Karpas-422 (cell line): ENCODE data around the gene CHST11. TPM values are rescaled to one million over a fixed set of nuclear protein-coding genes. Genes with fewer than 3 reads are reported as not detected.
"Not testable (repeated sequence)": the region's sequence is repeated elsewhere in the genome, so short reads cannot be mapped to it uniquely, and the experiment has no call there.

Experiments
- DNase-seq: peaks from one replicate; pipeline ENCODE4 v3.0.0-alpha.2; 2015
- H2AFZ ChIP-seq: fragments of 200-600 bp; sonication (generic); 2 replicates; pipeline ENCODE4 v1.6.1; 2014; ENCODE audit warnings: antibody characterized with exemption, low read length, mixed read lengths
- H3K27ac ChIP-seq: fragments of 200-600 bp; sonication (generic); 2 replicates; pipeline ENCODE4 v1.5.1; 2014; ENCODE audit warnings: mild to moderate bottlenecking, low read length, moderate library complexity
- H3K27me3 ChIP-seq: fragments of 200-600 bp; sonication (generic); 2 replicates; pipeline ENCODE4 v1.6.1; 2014; ENCODE audit warnings: low read length, mixed read lengths
- H3K36me3 ChIP-seq: fragments of 200-600 bp; sonication (generic); 2 replicates; pipeline ENCODE4 v1.6.1; 2014; ENCODE audit warnings: low read length, mixed read lengths; ENCODE audit not compliant: insufficient read depth
- H3K4me1 ChIP-seq: fragments of 200-600 bp; sonication (generic); 2 replicates; pipeline ENCODE4 v1.6.1; 2014; ENCODE audit warnings: mild to moderate bottlenecking, low read length, mixed read lengths
- H3K4me2 ChIP-seq: fragments of 200-600 bp; sonication (generic); 2 replicates; pipeline ENCODE4 v1.6.1; 2014; ENCODE audit warnings: low read length, low read depth, mild to moderate bottlenecking; ENCODE audit not compliant: poor library complexity, severe bottlenecking
- H3K4me3 ChIP-seq: fragments of 200-600 bp; sonication (generic); 2 replicates; pipeline ENCODE4 v1.5.1; 2014; ENCODE audit warnings: mild to moderate bottlenecking, antibody characterized with exemption, low read length, mixed read lengths
- H3K79me2 ChIP-seq: fragments of 200-600 bp; sonication (generic); 2 replicates; pipeline ENCODE4 v1.6.1; 2014; ENCODE audit warnings: mild to moderate bottlenecking, low read length, mixed read lengths
- H3K9ac ChIP-seq: fragments of 200-600 bp; sonication (generic); 2 replicates; pipeline ENCODE4 v1.6.0; 2014; ENCODE audit warnings: low read length
- H3K9me2 ChIP-seq: fragments of 200-600 bp; sonication (generic), shearing (Covaris generic); replicated peaks from 2 replicates; pipeline ENCODE4 v1.6.0; 2014; ENCODE audit warnings: mild to moderate bottlenecking, low read length, moderate library complexity; ENCODE audit not compliant: insufficient read depth
- H3K9me3 ChIP-seq: fragments of 300-700, 200-600 bp; sonication (generic); 2 replicates; pipeline ENCODE4 v1.6.1; 2014; ENCODE audit warnings: low read length, mixed read lengths
- H4K20me1 ChIP-seq: fragments of 200-600 bp; sonication (generic); 2 replicates; pipeline ENCODE4 v1.6.1; 2014; ENCODE audit warnings: mild to moderate bottlenecking, antibody characterized with exemption, low read length, low read depth; ENCODE audit not compliant: insufficient read depth
- small RNA-seq: library from RNA; depleted of rRNA; stranded (forward); fragments of <200 nt; gene quantifications from one replicate; pipeline ENCODE3, GENCODE V24; 2014
- total RNA-seq: library from RNA; depleted of rRNA; stranded (reverse); fragments of >200 nt; shearing (Covaris generic); gene quantifications from 2 replicates; pipeline ENCODE4 v1.2.3, GENCODE V29; 2014; ENCODE audit warnings: low replicate concordance; rRNA removed

CHST11 gene
- total RNA-seq, 1 experiment from 2014 or later = not detected

GRCh38 chr12:104802208-104802607 is 345.5 kb downstream of the CHST11 start:
- Histone ChIP-seq H3K36me3 (no peaks in the 10 kb centered on the region), H3K9me3 (no peaks in the 10 kb centered on the region), H3K9me2 (no peaks in the 10 kb centered on the region), H2AFZ (no peak overlapping the region), H3K27me3 (no peaks in the 10 kb centered on the region), H3K9ac (no peak overlapping the region), H4K20me1 (no peaks in the 10 kb centered on the region), H3K4me3 (no peak overlapping the region), H3K79me2 (no peaks in the 10 kb centered on the region), H3K4me2 (no peak overlapping the region), H3K4me1 (no peaks in the 10 kb centered on the region; the same call in 1 of the 2 replicates), H3K27ac (no peak overlapping the region)
- no peak for DNase-seq

GRCh38 chr12:104805186-104805585 is 348.4 kb downstream of the CHST11 start:
- H3K4me2 ChIP-seq = no peak overlapping the region
- no peaks in the 10 kb centered on the region for H4K20me1 ChIP-seq
- H3K4me1 ChIP-seq = peaks cover 8% of the 10 kb centered on the region
- H3K27ac ChIP-seq = no peak overlapping the region
- H3K27me3 ChIP-seq = no peaks in the 10 kb centered on the region
- H3K9me2 ChIP-seq = no peaks in the 10 kb centered on the region
- no peak for DNase-seq
- H3K4me3 ChIP-seq = no peak overlapping the region
- H3K9me3 ChIP-seq = no peaks in the 10 kb centered on the region
- H3K36me3 ChIP-seq = no peaks in the 10 kb centered on the region
- no peaks in the 10 kb centered on the region for H3K79me2 ChIP-seq
- H3K9ac ChIP-seq = no peak overlapping the region
- H2AFZ ChIP-seq = no peak overlapping the region

- H2AFZ ChIP-seq, H3K9me3 ChIP-seq, DNase-seq, H3K4me2 ChIP-seq, H3K9me2 ChIP-seq, H3K79me2 ChIP-seq, H3K4me1 ChIP-seq, H3K27ac ChIP-seq, H3K27me3 ChIP-seq, H3K36me3 ChIP-seq, H3K4me3 ChIP-seq, H3K9ac ChIP-seq, H4K20me1 ChIP-seq: not testable (repeated sequence)
Measured at GRCh38 chr12:104806194-104806593, 349.4 kb downstream of the CHST11 start.

GRCh38 chr12:104809251-104809650 is 352.5 kb downstream of the CHST11 start:
- no peak overlapping the region for H3K9ac ChIP-seq
- no peak overlapping the region for H3K4me3 ChIP-seq
- H3K4me2 ChIP-seq = no peak overlapping the region
- no peaks in the 10 kb centered on the region for H3K9me2 ChIP-seq
- DNase-seq = no peak
- H3K4me1 ChIP-seq = peaks cover 8% of the 10 kb centered on the region
- no peaks in the 10 kb centered on the region for H3K79me2 ChIP-seq
- no peaks in the 10 kb centered on the region for H4K20me1 ChIP-seq
- no peaks in the 10 kb centered on the region for H3K36me3 ChIP-seq
- no peaks in the 10 kb centered on the region for H3K27me3 ChIP-seq
- H3K27ac ChIP-seq = no peak overlapping the region
- H2AFZ ChIP-seq = no peak overlapping the region
- H3K9me3 ChIP-seq = no peaks in the 10 kb centered on the region

GRCh38 chr12:104809706-104810385 is 353.1 kb downstream of the CHST11 start:
- no peak overlapping the region for H3K4me3 ChIP-seq
- no peaks in the 10 kb centered on the region for H3K9me2 ChIP-seq
- H4K20me1 ChIP-seq = no peaks in the 10 kb centered on the region
- no peak for DNase-seq
- peaks cover 8% of the 10 kb centered on the region for H3K4me1 ChIP-seq
- H3K27ac ChIP-seq = no peak overlapping the region
- H3K27me3 ChIP-seq = no peaks in the 10 kb centered on the region
- H3K9ac ChIP-seq = no peak overlapping the region
- H3K36me3 ChIP-seq = no peaks in the 10 kb centered on the region
- H3K4me2 ChIP-seq = no peak overlapping the region
- no peaks in the 10 kb centered on the region for H3K79me2 ChIP-seq
- no peaks in the 10 kb centered on the region for H3K9me3 ChIP-seq
- no peak overlapping the region for H2AFZ ChIP-seq

Small RNA genes lying within 50 kb of the gene (small RNA-seq; reads per million reads assigned to genes)
- not detected for gene MIR3922

Other genes starting within 250 kb of the CHST11 start
- gene TXNRD1, start 241.2 kb upstream of the CHST11 start, total RNA-seq = 54.6 and 69.4 TPM in 2 replicates
- 1.5 and 2.7 TPM in 2 replicates for gene EID3, start 153.2 kb upstream of the CHST11 start, total RNA-seq